Sigmoid colon (tissue), 7 donors: ENCODE results near the gene TCHH. TPM values are rescaled to one million over a fixed set of nuclear protein-coding genes. Genes with fewer than 3 reads are reported as not detected.
"Not testable (repeated sequence)": the region's sequence is repeated elsewhere in the genome, so short reads cannot be mapped to it uniquely, and the experiment has no call there.

Experiments used
- DNase-seq: peaks from one replicate; pipeline ENCODE4 v3.0.0-alpha.2; 2019
- H3K27ac ChIP-seq, 4 donors: fragments of 200-600 bp; sonication (generic); one replicate each; pipeline ENCODE4 v1.5.1; 2016 to 2019; ENCODE audit warnings: mild to moderate bottlenecking in 1 of 4
- H3K27me3 ChIP-seq, 3 donors: fragments of 200-600 bp; sonication (generic); one replicate each; pipeline ENCODE4 v1.5.1; 2019; ENCODE audit warnings: mild to moderate bottlenecking in 1 of 3
- H3K36me3 ChIP-seq, 4 donors: fragments of 200-600 bp; sonication (generic); one replicate each; pipeline ENCODE4 v1.5.1; 2016 to 2019
- H3K4me1 ChIP-seq, 4 donors: fragments of 200-600 bp; sonication (generic); one replicate each; pipeline ENCODE4 v1.5.1; 2017 to 2019
- H3K4me3 ChIP-seq, 4 donors: fragments of 200-600 bp; sonication (generic); one replicate each; pipeline ENCODE4 v1.5.1; 2017 to 2019; ENCODE audit warnings: mild to moderate bottlenecking in 2 of 4, moderate library complexity in 1 of 4
- H3K9me3 ChIP-seq, 4 donors: fragments of 200-600 bp in 3 of 4; sonication (generic) in 3 of 4; one replicate each; pipeline versions ENCODE4 v1.5.1 to v1.6.1; 2013 to 2019
- CTCF ChIP-seq, 4 experiments: fragments of 450-650 bp in 3 of 4; fragments of 200-600 bp in 1 of 4; IDR thresholded peaks; one replicate each; pipeline ENCODE4 v1.5.1; 2016 to 2019; ENCODE audit warnings: antibody characterized with exemption in 4 of 4, mild to moderate bottlenecking in 3 of 4, moderate library complexity in 2 of 4
- EP300 ChIP-seq, 4 donors: sonication (generic); formaldehyde crosslinking; IDR thresholded peaks; one replicate each; pipeline ENCODE4 v1.6.1; 2017; ENCODE audit warnings: antibody characterized with exemption in 4 of 4
- POLR2A ChIP-seq, 2 donors: fragments of 450-650 bp; IDR thresholded peaks; one replicate each; pipeline ENCODE4 v1.6.1; 2016; ENCODE audit warnings: antibody characterized with exemption in 2 of 2, mild to moderate bottlenecking in 2 of 2, moderate library complexity in 2 of 2
- POLR2AphosphoS5 ChIP-seq, 4 donors: sonication (generic); formaldehyde crosslinking; IDR thresholded peaks; one replicate each; pipeline ENCODE4 v1.6.1; 2017; ENCODE audit warnings: antibody characterized with exemption in 4 of 4
- WGBS, 2 donors: extraction: QIAGEN DNeasy Blood & Tissue Kit; methylation state at CpG; one replicate each; pipeline ENCODE4 v1.1.7; 2013; 5-methylcytosine and 5-hydroxymethylcytosine counted together
- intact Hi-C: fragments of 100-400 bp; cut with DNase I; formaldehyde crosslinking; loops from one replicate; pipeline ENCODE4 v1.15.1; 2023
- polyA plus RNA-seq, 3 donors: library from polyadenylated mRNA; stranded (reverse); fragments of 200-250 nt; gene quantifications; one replicate each; pipeline ENCODE4 v1.2.3, GENCODE V29; 2013
- total RNA-seq, 4 donors: library from RNA; depleted of rRNA; stranded (reverse); fragments of >200 nt; gene quantifications; one replicate each; pipeline ENCODE4 v1.1.0, GENCODE V29; 2016
- donor health status: healthy with polysubstance abuse.
- donor health status: Bipolar disorder and iron deficiency.
- donor health status: healthy.

TCHH gene
- total and polyA plus RNA-seq, 7 donors = under 0.01 to 0.28 (median 0.13) TPM; not detected in 3

GRCh38 chr1:152148051-152148450, 32.8 kb upstream of the TCHH start:
- no peak overlapping the region for H3K4me3 ChIP-seq
- no peak for TF ChIP-seq POLR2A (IDR thresholded peaks at IDR 0.05)
- no peaks in the 10 kb centered on the region for H3K4me1 ChIP-seq
- no peak for DNase-seq
- no peaks in the 10 kb centered on the region for H3K36me3 ChIP-seq
- 76 to 78% methylated on average over 3 of the region's 3 CpGs for WGBS, 2 donors
- no peaks in the 10 kb centered on the region for H3K27me3 ChIP-seq
- no peak overlapping the region for H3K27ac ChIP-seq
- peaks cover 3 to 11% (median 5%) of the 10 kb centered on the region in 4 donors for H3K9me3 ChIP-seq
- intact Hi-C loops = no loop called here

- 79 to 88% methylated on average over 4 of the region's 4 CpGs for WGBS, 2 donors
- TF ChIP-seq POLR2AphosphoS5 (IDR thresholded peaks at IDR 0.05) = no peak
- no peak for TF ChIP-seq EP300 (IDR thresholded peaks at IDR 0.05)
- TF ChIP-seq POLR2A (IDR thresholded peaks at IDR 0.05) = no peak
- TF ChIP-seq CTCF (IDR thresholded peaks at IDR 0.05) = no peak
- Histone ChIP-seq H3K27me3 (peaks cover 0 to 3% (median 0%) of the 10 kb centered on the region in 3 donors), H3K9me3 (peaks cover 3 to 11% (median 5%) of the 10 kb centered on the region in 4 donors), H3K36me3 (no peaks in the 10 kb centered on the region), H3K4me1 (no peaks in the 10 kb centered on the region), H3K4me3 (no peak overlapping the region), H3K27ac (no peak overlapping the region)
- no peak for DNase-seq
- intact Hi-C loops = no loop called here
These were observed 30.5 kb upstream of the TCHH start for GRCh38 chr1:152145769-152146168.

- H3K27me3 ChIP-seq, intact Hi-C loops, H3K27ac ChIP-seq, DNase-seq, H3K4me3 ChIP-seq, H3K36me3 ChIP-seq, H3K4me1 ChIP-seq: not testable (repeated sequence)
- H3K9me3 ChIP-seq = peaks cover 3 to 11% (median 5%) of the 10 kb centered on the region in 4 donors
- WGBS, 2 donors = 92% methylated on average over 25 of the region's 25 CpGs
These were observed 29.5 kb upstream of the TCHH start for GRCh38 chr1:152144674-152145183.

GRCh38 chr1:152143150-152143887, 28.1 kb upstream of the TCHH start:
- H3K4me1 ChIP-seq = no peaks in the 10 kb centered on the region
- H3K9me3 ChIP-seq = peaks cover 3 to 8% (median 5%) of the 10 kb centered on the region in 4 donors
- intact Hi-C loops = no loop called here
- DNase-seq = no peak
- no peak overlapping the region for H3K4me3 ChIP-seq
- H3K36me3 ChIP-seq = no peaks in the 10 kb centered on the region
- 52 to 70% methylated on average over 2 of the region's 2 CpGs for WGBS, 2 donors
- H3K27ac ChIP-seq = no peak overlapping the region
- TF ChIP-seq CTCF (IDR thresholded peaks at IDR 0.05) (no peak), POLR2AphosphoS5 (IDR thresholded peaks at IDR 0.05) (no peak), POLR2A (IDR thresholded peaks at IDR 0.05) (no peak), EP300 (IDR thresholded peaks at IDR 0.05) (no peak)
- H3K27me3 ChIP-seq = peaks cover 0 to 3% (median 0%) of the 10 kb centered on the region in 3 donors

GRCh38 chr1:152141971-152142584, 26.8 kb upstream of the TCHH start:
- intact Hi-C loops = loop anchor here (1.0 kb wide), 3 partner anchors 43 to 318 kb away; no protein-coding TSS in a partner anchor
- no peak overlapping the region for H3K27ac ChIP-seq
- no peak overlapping the region for H3K4me3 ChIP-seq
- no peak for DNase-seq
- peaks cover 0 to 3% (median 0%) of the 10 kb centered on the region in 3 donors for H3K27me3 ChIP-seq
- H3K36me3 ChIP-seq = no peaks in the 10 kb centered on the region
- no peaks in the 10 kb centered on the region for H3K4me1 ChIP-seq
- 0 to 2% methylated on average over 1 of the region's 1 CpG for WGBS, 2 donors
- peaks cover 0 to 2% (median 0%) of the 10 kb centered on the region in 4 donors for H3K9me3 ChIP-seq
- TF ChIP-seq CTCF (IDR thresholded peaks at IDR 0.05) = peak; percentile 53 to 76 (median 62)
- no peak for TF ChIP-seq POLR2A (IDR thresholded peaks at IDR 0.05)
